Pancreas (tissue), 10 donors: Measurements from ENCODE around the gene SCG3. TPM values are rescaled to one million over a fixed set of nuclear protein-coding genes. Genes with fewer than 3 reads are reported as not detected.
A peak's percentile ranks its signal among the peaks of the same experiment; 100 is the strongest.

ENCODE experiments used
- ATAC-seq, 4 donors: fragments of 200-7000 bp; cut with Tn5 transposase; one replicate each; pipeline versions ENCODE4 v1.8.0 to v1.9.1; 2020; ENCODE audit warnings: mild to moderate bottlenecking in 4 of 4, moderate library complexity in 4 of 4
- DNase-seq, 6 donors: peaks; one replicate each; pipeline ENCODE4 v3.0.0-alpha.2; 2020
- FAIRE-seq: peaks from 2 replicates; lab custom pipeline; 2012; peaks lifted over from hg19 to GRCh38; lab: Jason Lieb, UNC
- H3K27ac ChIP-seq, 4 donors: fragments of 200-600 bp; sonication (generic); 1 replicate in 3 of 4; 2 replicates in 1 of 4; pipeline versions ENCODE4 v1.5.0 to v1.8.0; 2020
- H3K27me3 ChIP-seq, 4 donors: fragments of 200-600 bp; one replicate each; pipeline ENCODE4 v1.8.0; 2021
- H3K36me3 ChIP-seq, 3 donors: fragments of 200-600 bp; sonication (generic) in 1 of 3; one replicate each; pipeline versions ENCODE4 v1.5.0 to v1.8.0; 2020 to 2021
- H3K4me1 ChIP-seq, 3 donors: fragments of 200-600 bp; one replicate each; pipeline ENCODE4 v1.8.0; 2021
- H3K4me3 ChIP-seq, 4 donors: fragments of 200-600 bp; sonication (generic) in 2 of 4; one replicate each; pipeline versions ENCODE4 v1.5.0 to v1.8.0; 2020 to 2021
- H3K9me3 ChIP-seq, 4 donors: fragments of 200-600 bp; one replicate each; pipeline ENCODE4 v1.8.0; 2021
- CTCF ChIP-seq, 4 donors: fragments of 200-600 bp; sonication (generic) in 3 of 4; IDR thresholded peaks; one replicate each; pipeline versions ENCODE4 v1.5.0 to v1.8.0; 2021; ENCODE audit warnings: antibody characterized with exemption in 4 of 4
- WGBS, 2 donors: extraction: QIAGEN DNeasy Blood & Tissue Kit; methylation state at CpG; one replicate each; pipeline ENCODE4 v1.1.7; 2013; 5-methylcytosine and 5-hydroxymethylcytosine counted together
- intact Hi-C, 3 donors: fragments of 100-400 bp; cut with DNase I; formaldehyde crosslinking; loops; one replicate each; pipeline versions ENCODE4 v1.11.1 to v1.14.2; 2022
- polyA plus RNA-seq, 2 donors: library from polyadenylated mRNA; stranded (reverse); fragments of 200-250 nt; gene quantifications; one replicate each; pipeline ENCODE4 v1.2.3, GENCODE V29; 2013
- total RNA-seq, 6 donors: library from RNA; stranded (reverse); fragmentation: NEBNext Ultra II Directional in 4 of 6; extraction: Animal tissue kit (Norgen Biotek cat#: 25700) in 4 of 6; gene quantifications; one replicate each; pipeline versions ENCODE4 v1.2.1 to v1.2.4, GENCODE V29; 2021 to 2023
- donor health status: healthy with polysubstance abuse.
- donor health status: DM: no; HTN: no; CAD: no; lungs with moderate emphysema.
- donor health status: DM: no; HTN: no; CAD: no.
- donor health status: control.
- donor health status: control.
- donor health status: Bipolar disorder and iron deficiency.
- donor health status: DM: yes; HTN: yes; CAD: no.
- donor health status: DM: no; HTN: no; CAD: no.
- donor health status: DM: no; HTN: no; CAD: no.
- donor health status: DM: yes; HTN: yes; CAD: no.

The SCG3 gene
- total and polyA plus RNA-seq, 8 donors, result 2.4 to 67.5 (median 9.6) TPM

- ATAC-seq (peak in 3 of 4 donors; percentile 30 to 65 (median 58)), FAIRE-seq (no peak), DNase-seq (no peak)
- H3K27me3 ChIP-seq, result no peaks in the 10 kb centered on the region
- no peaks in the 10 kb centered on the region for H3K9me3 ChIP-seq
- no peak overlapping the region for H3K4me3 ChIP-seq
- 82 to 88% methylated on average over 5 of the region's 5 CpGs for WGBS, 2 donors
- no peak for TF ChIP-seq CTCF (IDR thresholded peaks at IDR 0.05)
- no peak overlapping the region for H3K27ac ChIP-seq
- H3K36me3 ChIP-seq, result no peaks in the 10 kb centered on the region
- H3K4me1 ChIP-seq, result peaks cover 0 to 3% (median 0%) of the 10 kb centered on the region in 3 donors
- intact Hi-C loops, result no loop called here
Measured at GRCh38 chr15:51721199-51721960, 40.1 kb downstream of the SCG3 start.

- 79 to 82% methylated on average over 2 of the region's 2 CpGs for WGBS, 2 donors
- Histone ChIP-seq H3K9me3 (no peaks in the 10 kb centered on the region), H3K27me3 (no peaks in the 10 kb centered on the region), H3K4me1 (peaks cover 0 to 3% (median 0%) of the 10 kb centered on the region in 3 donors), H3K27ac (no peak overlapping the region), H3K36me3 (no peaks in the 10 kb centered on the region), H3K4me3 (no peak overlapping the region)
- intact Hi-C loops, result no loop called here
- DNase-seq (no peak), ATAC-seq (no peak), FAIRE-seq (no peak)
- no peak for TF ChIP-seq CTCF (IDR thresholded peaks at IDR 0.05)
Measured at GRCh38 chr15:51724199-51724598, 42.9 kb downstream of the SCG3 start.

DNA sequence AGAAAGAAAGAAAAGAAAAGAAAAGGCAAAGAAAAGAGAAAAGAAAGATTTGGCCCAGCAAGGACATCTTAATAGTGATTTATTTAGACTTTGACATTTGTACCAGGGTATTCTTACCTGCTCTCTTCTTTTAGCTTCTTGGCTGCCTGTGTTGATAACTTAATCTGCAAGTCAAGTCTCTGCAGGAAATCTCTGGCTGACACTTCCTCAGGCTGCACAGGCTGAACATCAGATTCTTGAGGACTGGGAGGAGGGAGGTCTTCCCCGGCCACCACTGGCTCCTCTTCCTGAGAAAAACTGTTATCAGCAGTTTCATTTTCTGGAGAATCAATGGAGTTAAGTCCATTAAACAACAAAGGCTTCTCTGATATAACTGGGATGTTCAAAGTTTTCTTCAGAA is 43.4 kb downstream of the SCG3 start:
- peaks cover 0 to 3% (median 0%) of the 10 kb centered on the region in 3 donors for H3K4me1 ChIP-seq
- TF ChIP-seq CTCF (IDR thresholded peaks at IDR 0.05), result no peak
- no peak for ATAC-seq
- no peak overlapping the region for H3K4me3 ChIP-seq
- no peaks in the 10 kb centered on the region for H3K36me3 ChIP-seq
- no peak for DNase-seq
- intact Hi-C loops, result no loop called here
- no peak overlapping the region for H3K27ac ChIP-seq
- 56 to 67% methylated on average over 1 of the region's 1 CpG for WGBS, 2 donors
- no peaks in the 10 kb centered on the region for H3K9me3 ChIP-seq
- FAIRE-seq, result no peak
- no peaks in the 10 kb centered on the region for H3K27me3 ChIP-seq

- WGBS, 2 donors, result 29% methylated on average over 5 of the region's 5 CpGs
- no peak overlapping the region for H3K4me3 ChIP-seq
- H3K27me3 ChIP-seq, result no peaks in the 10 kb centered on the region
- intact Hi-C loops, result no loop called here
- peaks cover 0 to 3% (median 3%) of the 10 kb centered on the region in 3 donors for H3K4me1 ChIP-seq
- FAIRE-seq (no peak), ATAC-seq (peak; percentile 35 to 86 (median 81)), DNase-seq (peak in 1 of 6 donors; percentile 18)
- no peak for TF ChIP-seq CTCF (IDR thresholded peaks at IDR 0.05)
- no peaks in the 10 kb centered on the region for H3K36me3 ChIP-seq
- no peak overlapping the region for H3K27ac ChIP-seq
- no peaks in the 10 kb centered on the region for H3K9me3 ChIP-seq
Measured at GRCh38 chr15:51726302-51727073, 45.2 kb downstream of the SCG3 start.
